ENCODE results near the gene HMGXB3.
A peak's percentile ranks its signal among the peaks of the same experiment; 100 is the strongest.

Gene HMGXB3

GRCh38 chr5:150092159-150092787 lies 91.7 kb downstream of the HMGXB3 start:
- DNase-seq: peak; percentile 45

GRCh38 chr5:150097152-150097551 lies 96.6 kb downstream of the HMGXB3 start:
- no peak for DNase-seq

GRCh38 chr5:150101023-150101422 lies 100.5 kb downstream of the HMGXB3 start:
- DNase-seq: no peak
